Muscle layer of duodenum (tissue), 2 donors: ENCODE data around the gene DIP2C.

Experiments
- H3K27ac ChIP-seq: one replicate; pipeline ENCODE4 v1.7.0; 2013; ENCODE audit warnings: mild to moderate bottlenecking, low read length
- H3K27me3 ChIP-seq: one replicate; pipeline ENCODE4 v1.7.0; 2013; ENCODE audit warnings: low read depth, mild to moderate bottlenecking, control low read depth, low read length
- H3K36me3 ChIP-seq, 2 donors: one replicate each; pipeline ENCODE4 v1.7.0; 2013; ENCODE audit warnings: low read length in 2 of 2, control low read depth in 1 of 2, mild to moderate bottlenecking in 1 of 2; ENCODE audit not compliant: insufficient read depth in 2 of 2, control insufficient read depth in 1 of 2
- H3K4me1 ChIP-seq, 2 donors: one replicate each; pipeline ENCODE4 v1.7.0; 2013; ENCODE audit warnings: low read length in 2 of 2, mild to moderate bottlenecking in 2 of 2, control low read depth in 1 of 2, moderate library complexity in 1 of 2; ENCODE audit not compliant: insufficient read depth in 2 of 2, control insufficient read depth in 1 of 2
- H3K4me3 ChIP-seq, 2 donors: one replicate each; pipeline ENCODE4 v1.7.0; 2013; ENCODE audit warnings: low read length in 2 of 2, low read depth in 1 of 2, mild to moderate bottlenecking in 1 of 2
- H3K9me3 ChIP-seq, 2 donors: one replicate each; pipeline ENCODE4 v1.7.0; 2013; ENCODE audit warnings: low read length in 2 of 2, control low read depth in 1 of 2, mild to moderate bottlenecking in 1 of 2; ENCODE audit not compliant: control insufficient read depth in 1 of 2
- donor health status: healthy.

Gene DIP2C

DNA sequence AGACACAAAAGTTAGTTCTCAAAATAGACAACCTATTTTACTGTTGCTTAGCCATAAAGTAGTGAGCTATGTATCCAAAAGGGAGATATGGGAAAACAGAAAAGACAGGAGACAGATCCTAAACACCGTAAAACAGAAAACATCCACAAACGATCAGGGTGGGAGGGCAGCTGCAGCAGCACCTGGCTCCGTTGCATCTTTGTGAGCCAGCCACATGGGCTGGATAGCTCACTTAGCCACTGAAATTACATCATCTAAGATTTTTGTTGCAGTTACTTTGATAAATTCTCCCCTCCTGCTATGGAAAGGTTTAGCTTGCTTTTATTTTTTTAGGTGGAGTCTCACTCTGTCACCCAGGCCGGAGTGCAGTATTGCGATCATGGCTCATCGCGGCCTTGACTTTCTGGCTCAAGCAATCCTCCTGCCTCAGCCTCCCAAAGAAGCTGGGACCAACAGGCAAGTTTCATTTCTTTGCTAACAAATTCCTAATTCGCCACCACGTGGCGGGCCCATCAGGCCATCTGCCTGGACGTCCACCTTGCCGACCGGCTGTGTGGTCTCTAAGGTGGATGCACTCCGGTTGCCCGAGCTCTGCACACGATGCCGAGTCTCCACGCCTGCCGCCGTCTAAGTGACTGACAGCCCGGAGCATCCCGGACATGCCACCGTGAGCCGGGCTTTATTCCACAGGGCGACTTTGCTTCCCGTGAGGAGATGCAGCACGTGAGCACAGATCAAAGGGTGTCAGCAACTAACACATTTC is 159.8 kb downstream of the DIP2C start:
- Histone ChIP-seq H3K27ac (no peak overlapping the region), H3K4me1 (peaks cover 0 to 15% of the 10 kb centered on the region in 2 donors), H3K4me3 (no peak overlapping the region), H3K36me3 (no peaks in the 10 kb centered on the region), H3K9me3 (no peaks in the 10 kb centered on the region), H3K27me3 (no peaks in the 10 kb centered on the region)

DNA sequence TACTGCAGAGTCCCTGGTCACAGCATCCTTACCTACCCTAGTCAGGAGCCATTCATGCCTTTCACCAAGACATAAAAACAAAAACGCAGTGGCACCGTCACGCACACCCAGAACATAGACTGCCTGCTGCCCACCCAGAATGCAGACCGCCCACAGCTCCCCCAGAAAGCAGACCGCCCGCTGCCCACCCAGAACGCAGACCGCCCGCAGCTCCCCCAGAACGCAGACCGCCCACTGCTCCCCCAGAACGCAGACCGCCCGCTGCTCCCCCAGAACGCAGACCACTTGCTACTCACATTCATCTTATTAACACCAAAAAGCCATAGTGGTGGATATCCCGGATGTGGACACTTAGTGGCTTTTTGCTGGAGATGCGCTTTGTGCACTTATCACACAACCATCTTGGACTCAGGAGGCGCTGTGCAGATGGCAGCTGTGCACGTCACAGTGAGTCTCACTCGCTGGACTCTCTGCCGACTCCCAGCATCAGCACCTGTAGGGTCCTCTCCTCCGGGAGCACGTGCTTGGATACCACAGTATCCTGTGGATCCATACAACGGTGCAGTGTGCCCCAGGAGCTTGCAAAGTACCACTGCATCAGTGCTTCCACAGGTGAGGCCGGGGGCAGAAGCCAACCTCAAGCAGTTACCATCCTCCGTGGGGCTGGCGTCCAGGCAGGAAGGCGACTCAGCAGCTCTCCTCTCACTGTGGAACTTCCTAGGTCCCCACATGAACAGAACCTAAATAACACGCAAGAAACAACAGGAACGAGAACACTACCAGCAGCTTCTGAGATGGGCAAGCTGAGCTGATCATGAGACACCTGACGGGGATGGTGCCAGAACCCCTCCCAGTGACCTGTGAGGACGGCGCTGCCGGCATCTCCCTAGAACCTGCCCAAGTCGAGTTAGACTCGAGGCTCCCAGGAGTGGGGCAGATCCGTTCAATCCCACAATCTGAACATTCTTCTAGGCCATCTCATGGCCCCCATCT is 161.0 kb downstream of the DIP2C start:
- H3K27ac ChIP-seq, result no peak overlapping the region
- H3K36me3 ChIP-seq, result no peaks in the 10 kb centered on the region
- H3K4me1 ChIP-seq, result peaks cover 0 to 15% of the 10 kb centered on the region in 2 donors
- H3K27me3 ChIP-seq, result no peaks in the 10 kb centered on the region
- H3K9me3 ChIP-seq, result no peaks in the 10 kb centered on the region
- H3K4me3 ChIP-seq, result no peak overlapping the region

DNA sequence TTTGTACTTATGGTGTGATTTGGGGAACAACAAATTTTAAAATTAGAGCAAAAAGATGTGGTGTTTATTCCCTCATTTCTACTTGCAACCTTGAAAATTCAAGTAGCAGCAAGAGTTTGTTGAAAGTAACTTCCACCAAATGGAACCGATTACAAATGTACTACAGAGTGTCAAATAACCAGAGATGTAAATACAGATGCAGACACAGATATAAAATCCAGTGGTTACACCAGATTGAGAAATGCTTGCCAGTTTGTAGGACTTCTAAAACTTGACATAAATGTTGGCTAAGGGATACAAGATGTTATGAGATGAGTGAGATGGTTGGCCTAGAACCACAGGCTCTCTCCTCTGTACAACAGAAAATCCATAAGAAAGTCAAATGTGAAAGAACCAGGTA is 162.1 kb downstream of the DIP2C start:
- Histone ChIP-seq H3K4me1 (peaks cover 0 to 19% of the 10 kb centered on the region in 2 donors), H3K27ac (no peak overlapping the region), H3K9me3 (no peaks in the 10 kb centered on the region), H3K36me3 (no peaks in the 10 kb centered on the region), H3K27me3 (no peaks in the 10 kb centered on the region), H3K4me3 (no peak overlapping the region)

DNA sequence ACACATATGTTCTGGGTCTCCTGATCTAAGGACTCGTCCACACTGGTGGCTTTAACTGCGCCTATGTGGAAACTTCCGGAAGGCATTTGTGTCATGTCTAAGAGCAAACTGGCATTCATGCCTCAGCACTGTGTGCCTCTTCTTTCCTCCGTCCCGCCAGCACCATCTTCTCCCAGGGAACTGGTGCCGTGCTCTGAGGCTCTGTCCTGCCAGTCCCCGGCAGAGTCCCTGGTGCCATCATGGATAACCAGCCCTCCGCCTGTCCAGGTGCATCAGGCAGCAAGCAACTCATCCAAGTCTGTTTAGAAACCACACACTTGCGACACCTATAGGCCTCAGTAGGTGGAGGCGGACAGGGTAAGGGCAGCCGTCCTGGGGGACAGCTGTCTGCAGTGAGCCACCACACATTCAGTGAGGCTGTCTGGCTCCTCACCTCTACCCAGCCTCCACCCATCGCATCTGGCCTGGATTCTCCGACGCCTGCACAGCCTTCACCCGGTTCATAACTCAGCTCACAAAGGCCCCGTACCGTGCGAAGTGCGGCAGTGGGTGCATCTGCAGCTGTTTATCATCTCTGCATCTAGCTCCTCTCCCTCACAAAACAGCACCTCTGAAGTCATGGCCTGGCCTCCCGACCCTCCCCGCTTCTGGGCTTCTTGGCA is 162.7 kb downstream of the DIP2C start:
- no peaks in the 10 kb centered on the region for H3K9me3 ChIP-seq
- no peak overlapping the region for H3K4me3 ChIP-seq
- H3K36me3 ChIP-seq, result no peaks in the 10 kb centered on the region
- H3K4me1 ChIP-seq, result peaks cover 0 to 26% of the 10 kb centered on the region in 2 donors
- H3K27ac ChIP-seq, result no peak overlapping the region
- no peaks in the 10 kb centered on the region for H3K27me3 ChIP-seq

DNA sequence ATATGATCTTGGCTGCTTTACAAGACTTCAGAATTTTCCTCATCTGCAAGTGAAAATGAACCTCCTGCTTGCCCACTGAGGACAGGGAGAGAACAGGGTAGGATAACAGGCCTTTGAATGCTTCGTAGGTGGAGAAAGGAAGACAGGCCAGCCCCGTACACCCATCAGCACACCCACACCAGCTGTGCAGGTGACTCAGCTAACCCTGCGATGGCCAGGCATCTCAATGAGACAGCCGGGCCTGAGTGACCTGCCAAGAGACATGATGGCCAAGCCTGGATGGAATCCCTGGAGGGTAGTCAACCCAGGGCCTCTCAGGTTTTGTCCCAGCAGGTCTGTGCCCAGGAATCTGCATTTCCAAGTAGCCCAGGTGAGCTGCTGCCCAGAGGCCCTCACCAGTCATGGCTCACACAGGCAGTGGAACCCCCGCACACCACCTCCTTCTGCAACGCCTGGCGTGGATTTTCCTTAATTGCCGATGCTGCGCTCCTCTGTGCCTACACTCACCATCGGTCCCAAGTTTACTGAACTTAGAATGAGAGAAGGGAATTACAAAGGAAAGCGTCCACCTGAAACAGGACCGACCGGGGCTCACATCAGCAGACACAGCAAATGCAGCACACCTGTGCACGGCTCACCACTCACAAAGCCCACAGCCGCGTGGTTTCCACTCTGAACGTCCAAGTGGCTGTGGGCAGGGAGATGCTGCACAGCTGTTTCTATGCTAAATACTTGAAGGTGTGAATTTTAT is 163.7 kb downstream of the DIP2C start:
- H3K4me3 ChIP-seq, result no peak overlapping the region
- H3K36me3 ChIP-seq, result no peaks in the 10 kb centered on the region
- H3K27me3 ChIP-seq, result no peaks in the 10 kb centered on the region
- H3K9me3 ChIP-seq, result no peaks in the 10 kb centered on the region
- H3K4me1 ChIP-seq, result peaks cover 0 to 36% of the 10 kb centered on the region in 2 donors
- H3K27ac ChIP-seq, result no peak overlapping the region

DNA sequence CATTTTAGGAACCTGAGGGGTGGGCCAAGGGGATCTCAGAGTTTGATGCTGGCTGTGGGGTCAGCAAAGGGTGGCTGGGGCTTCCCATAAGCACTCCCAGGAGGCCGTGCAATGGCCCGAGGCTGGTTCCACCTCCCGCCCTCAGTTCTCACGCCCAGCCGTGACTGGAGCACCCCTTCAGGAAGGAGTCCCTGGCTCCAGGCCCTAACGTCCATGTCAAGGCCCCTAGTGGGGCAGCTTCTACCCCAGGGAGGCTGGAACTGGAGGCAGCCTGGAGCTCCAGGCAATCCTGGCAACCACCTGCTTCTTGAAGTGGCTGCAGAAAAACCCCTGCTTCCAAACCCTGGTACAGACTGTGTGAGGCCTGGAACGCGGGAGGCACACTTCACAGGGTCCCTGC is 165.5 kb downstream of the DIP2C start:
- H3K27me3 ChIP-seq, result no peaks in the 10 kb centered on the region
- H3K27ac ChIP-seq, result no peak overlapping the region
- peaks cover 0 to 36% of the 10 kb centered on the region in 2 donors for H3K4me1 ChIP-seq

DNA sequence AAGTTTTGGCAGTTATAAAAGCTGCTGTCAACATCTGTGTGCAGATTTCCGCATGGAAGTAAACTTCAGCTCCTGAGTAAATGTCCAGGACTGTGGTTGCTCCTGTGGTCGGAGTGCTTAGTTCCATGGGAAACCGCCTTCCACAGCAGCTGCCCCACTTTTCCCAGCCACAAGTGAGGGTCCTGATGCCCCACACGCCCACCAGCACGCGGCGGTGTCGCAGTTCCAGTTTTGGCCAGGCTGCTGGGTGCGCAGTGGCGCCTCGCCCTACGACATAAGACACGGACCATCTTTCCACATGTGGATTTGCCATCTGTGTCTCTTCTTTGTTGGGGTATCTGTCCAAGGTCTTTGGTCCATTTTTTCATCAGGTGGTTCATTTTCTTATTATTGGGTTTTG is 167.1 kb downstream of the DIP2C start:
- H3K4me1 ChIP-seq, result peaks cover 0 to 40% of the 10 kb centered on the region in 2 donors
- H3K36me3 ChIP-seq, result no peaks in the 10 kb centered on the region
- no peak overlapping the region for H3K27ac ChIP-seq
- no peaks in the 10 kb centered on the region for H3K27me3 ChIP-seq
- no peak overlapping the region for H3K4me3 ChIP-seq
- no peaks in the 10 kb centered on the region for H3K9me3 ChIP-seq

More for the DNA sequence above, 165.5 kb downstream of the DIP2C start:
- Histone ChIP-seq H3K4me3 (no peak overlapping the region), H3K9me3 (no peaks in the 10 kb centered on the region), H3K36me3 (no peaks in the 10 kb centered on the region)

DNA sequence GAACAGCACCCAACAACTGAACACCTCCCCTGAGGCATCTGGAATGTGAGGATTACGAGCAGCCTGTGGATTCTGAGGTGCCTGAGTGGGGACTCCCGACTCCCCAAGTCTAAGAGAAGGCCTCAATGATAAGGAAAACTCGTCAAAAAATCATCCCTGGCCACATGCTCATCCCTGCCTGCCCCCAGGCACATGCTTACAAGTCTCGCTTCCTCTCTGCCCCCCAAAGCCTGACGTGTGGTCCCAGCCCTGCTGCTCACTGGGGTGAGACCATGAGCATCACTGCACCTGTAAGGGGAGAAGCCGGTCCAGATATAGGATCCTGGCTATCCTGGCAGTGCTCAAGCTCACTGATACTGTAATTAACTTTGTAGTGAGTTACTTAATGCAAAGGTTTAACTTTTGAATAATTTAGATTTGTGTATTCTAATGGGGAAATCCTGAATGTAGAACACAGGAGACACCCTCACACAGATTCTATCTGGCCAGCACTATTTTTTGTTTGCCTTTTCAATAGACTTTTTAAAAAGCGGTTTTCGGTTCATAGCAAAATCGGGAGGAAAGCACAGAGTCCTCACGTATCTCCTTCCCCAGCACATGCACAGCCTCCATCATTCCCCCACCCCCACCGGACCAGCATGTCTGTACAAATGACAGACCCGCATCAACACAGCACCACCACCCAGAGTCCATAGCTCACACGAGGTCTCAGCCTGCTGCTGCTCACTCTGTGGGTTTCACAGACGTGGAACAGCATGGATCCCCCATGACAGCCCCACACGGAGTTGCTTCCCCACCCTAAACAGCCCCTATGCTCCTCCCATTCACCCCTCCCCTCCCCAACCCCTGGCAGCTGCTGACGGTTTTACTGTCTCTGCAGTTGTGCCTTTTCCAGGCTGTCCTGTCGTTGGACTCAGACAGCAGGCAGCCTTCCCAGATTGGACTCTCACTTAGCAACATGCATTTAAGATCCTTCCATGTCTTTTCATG is 167.9 kb downstream of the DIP2C start:
- no peak overlapping the region for H3K27ac ChIP-seq
- no peaks in the 10 kb centered on the region for H3K27me3 ChIP-seq
- H3K4me3 ChIP-seq, result no peak overlapping the region
- H3K9me3 ChIP-seq, result no peaks in the 10 kb centered on the region
- peaks cover 0 to 40% of the 10 kb centered on the region in 2 donors for H3K4me1 ChIP-seq
- H3K36me3 ChIP-seq, result no peaks in the 10 kb centered on the region

DNA sequence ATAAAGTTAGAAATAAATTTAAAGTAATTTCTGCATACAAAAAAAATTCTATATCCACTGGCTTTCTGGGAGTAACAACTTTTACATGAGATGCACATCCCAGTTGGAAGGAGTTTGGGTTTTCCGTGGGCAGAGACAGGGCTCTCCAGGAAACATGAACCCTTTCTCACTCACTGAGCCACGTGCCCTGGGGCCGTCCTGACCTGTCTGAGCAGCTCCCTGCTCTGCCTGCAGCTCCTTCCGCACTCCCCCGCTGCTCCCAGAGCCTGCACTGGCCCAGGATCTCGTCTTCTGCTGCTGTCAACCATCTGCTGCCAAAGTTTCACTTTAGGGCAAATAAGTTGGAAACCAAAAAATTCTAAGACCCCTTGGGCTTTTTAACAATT is 169.1 kb downstream of the DIP2C start:
- Histone ChIP-seq H3K4me1 (peaks cover 0 to 35% of the 10 kb centered on the region in 2 donors), H3K9me3 (no peaks in the 10 kb centered on the region), H3K36me3 (no peaks in the 10 kb centered on the region), H3K27me3 (no peaks in the 10 kb centered on the region), H3K4me3 (no peak overlapping the region), H3K27ac (no peak overlapping the region)
